Glomerular visceral epithelial cell (primary cell): ENCODE data around the gene USO1.
"Not testable (repeated sequence)": the region's sequence is repeated elsewhere in the genome, so short reads cannot be mapped to it uniquely, and the experiment has no call there.

Experiments used
- DNase-seq: peaks from one replicate; pipeline ENCODE4 v3.0.0-alpha.2; 2016; ENCODE audit errors: extremely low spot score

USO1 gene, protein sequence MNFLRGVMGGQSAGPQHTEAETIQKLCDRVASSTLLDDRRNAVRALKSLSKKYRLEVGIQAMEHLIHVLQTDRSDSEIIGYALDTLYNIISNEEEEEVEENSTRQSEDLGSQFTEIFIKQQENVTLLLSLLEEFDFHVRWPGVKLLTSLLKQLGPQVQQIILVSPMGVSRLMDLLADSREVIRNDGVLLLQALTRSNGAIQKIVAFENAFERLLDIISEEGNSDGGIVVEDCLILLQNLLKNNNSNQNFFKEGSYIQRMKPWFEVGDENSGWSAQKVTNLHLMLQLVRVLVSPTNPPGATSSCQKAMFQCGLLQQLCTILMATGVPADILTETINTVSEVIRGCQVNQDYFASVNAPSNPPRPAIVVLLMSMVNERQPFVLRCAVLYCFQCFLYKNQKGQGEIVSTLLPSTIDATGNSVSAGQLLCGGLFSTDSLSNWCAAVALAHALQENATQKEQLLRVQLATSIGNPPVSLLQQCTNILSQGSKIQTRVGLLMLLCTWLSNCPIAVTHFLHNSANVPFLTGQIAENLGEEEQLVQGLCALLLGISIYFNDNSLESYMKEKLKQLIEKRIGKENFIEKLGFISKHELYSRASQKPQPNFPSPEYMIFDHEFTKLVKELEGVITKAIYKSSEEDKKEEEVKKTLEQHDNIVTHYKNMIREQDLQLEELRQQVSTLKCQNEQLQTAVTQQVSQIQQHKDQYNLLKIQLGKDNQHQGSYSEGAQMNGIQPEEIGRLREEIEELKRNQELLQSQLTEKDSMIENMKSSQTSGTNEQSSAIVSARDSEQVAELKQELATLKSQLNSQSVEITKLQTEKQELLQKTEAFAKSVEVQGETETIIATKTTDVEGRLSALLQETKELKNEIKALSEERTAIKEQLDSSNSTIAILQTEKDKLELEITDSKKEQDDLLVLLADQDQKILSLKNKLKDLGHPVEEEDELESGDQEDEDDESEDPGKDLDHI

GRCh38 chr4:75724066-75724866 lies at the start of gene USO1:
Gene USO1, plus strand, starts transcription at chr4:75724577. Its CDS starts 243 bp downstream, at chr4:75724820.
- peak; percentile 99 for DNase-seq

DNA sequence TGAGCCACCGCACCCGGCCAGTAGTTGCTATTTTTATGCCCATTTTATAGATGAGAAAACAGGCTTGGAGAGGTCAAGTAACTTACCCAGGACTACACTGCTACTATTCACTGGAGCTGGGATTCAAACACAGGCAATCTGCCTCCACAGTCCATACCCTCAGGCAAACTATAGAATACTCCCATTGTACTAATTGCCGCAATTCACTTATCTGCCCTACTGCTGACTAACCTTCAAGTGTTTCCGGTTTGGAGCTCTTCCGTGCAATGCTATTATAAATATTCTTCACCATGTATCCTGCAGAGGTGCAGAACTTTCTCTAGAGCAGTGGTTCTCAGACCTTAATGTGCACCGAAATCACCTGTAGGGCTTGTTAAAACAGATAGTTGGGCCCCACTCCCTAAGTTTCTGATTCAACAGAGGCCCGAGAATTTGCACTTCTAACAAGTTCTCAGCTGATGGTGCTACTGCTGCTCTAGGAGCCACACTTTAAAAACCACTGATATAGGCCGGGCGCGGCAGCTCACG lies 49.3 kb upstream of the USO1 start:
- DNase-seq: no peak

DNA sequence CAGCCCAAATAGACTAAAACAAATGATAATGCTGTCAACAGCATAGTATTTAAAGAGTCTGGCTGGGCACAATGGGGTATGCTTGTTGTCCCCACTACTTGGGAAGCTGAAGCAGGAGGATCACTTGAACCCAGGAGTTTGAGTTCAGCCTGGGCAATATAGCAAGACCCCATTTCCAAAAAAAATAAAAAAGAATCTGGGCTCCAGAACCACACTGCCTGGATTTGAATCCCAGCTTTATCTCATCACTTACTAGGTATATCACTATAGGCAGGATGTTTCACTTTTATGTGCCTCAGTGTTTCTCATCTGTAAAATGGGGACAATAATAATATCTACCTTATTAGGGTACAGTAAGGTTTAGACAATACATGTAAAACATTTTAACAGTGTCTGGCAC lies 45.9 kb upstream of the USO1 start:
- DNase-seq: no peak

DNA sequence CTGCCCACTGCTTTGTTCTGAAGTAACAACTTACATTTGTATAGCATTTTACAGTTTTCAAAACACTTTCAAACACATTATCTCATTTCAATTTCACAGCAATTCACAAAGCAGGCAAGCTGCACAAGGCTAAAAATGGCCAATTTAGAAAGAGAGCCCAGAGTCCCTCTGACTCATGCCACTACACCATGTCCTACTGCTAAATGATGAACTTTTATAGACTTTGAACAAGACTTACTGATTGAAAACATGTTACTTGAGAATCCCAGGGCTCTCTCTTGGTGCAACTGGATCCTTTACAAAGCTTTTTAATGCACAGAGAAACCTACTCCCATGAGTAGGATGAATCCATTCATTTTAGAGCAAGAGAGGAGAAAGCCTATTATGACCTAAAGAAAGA lies 45.4 kb upstream of the USO1 start:
- no peak for DNase-seq

GRCh38 chr4:75679876-75680575 lies 44.4 kb upstream of the USO1 start:
- DNase-seq: no peak

DNA sequence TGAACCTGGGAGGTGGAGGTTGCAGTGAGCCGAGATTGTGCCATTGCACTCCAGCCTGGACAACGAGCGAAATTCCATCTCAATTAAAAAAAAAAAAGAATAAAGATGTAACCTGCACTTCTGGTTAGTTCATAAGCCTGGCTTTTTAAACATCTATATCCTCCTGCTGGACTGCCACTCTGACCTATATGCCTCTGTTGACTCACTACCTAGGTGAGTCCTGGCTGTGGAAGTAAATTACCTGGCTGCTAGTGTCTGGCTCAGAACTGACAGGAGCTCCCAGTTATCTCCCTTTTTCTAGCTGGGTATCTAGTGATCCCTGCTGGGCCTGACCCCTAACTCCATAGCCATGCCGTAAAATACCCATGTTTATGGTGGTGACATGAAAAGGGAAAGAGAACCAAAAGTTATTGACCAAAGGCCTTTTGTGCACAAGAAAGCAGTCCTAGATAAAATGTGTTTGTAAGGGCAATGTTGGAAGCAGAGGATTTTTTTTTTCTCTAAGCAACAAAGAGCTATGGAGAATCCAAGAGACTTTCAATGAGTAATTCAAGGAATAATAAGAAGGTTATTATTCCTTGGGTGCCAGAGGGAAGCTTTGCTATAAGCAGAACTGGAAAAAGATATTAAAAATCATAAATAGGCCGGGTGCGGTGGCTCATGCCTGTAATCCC lies 40.8 kb upstream of the USO1 start:
- DNase-seq: no peak

- no peak for DNase-seq
Observed at GRCh38 chr4:75685546-75686189, 38.7 kb upstream of the USO1 start.

DNA sequence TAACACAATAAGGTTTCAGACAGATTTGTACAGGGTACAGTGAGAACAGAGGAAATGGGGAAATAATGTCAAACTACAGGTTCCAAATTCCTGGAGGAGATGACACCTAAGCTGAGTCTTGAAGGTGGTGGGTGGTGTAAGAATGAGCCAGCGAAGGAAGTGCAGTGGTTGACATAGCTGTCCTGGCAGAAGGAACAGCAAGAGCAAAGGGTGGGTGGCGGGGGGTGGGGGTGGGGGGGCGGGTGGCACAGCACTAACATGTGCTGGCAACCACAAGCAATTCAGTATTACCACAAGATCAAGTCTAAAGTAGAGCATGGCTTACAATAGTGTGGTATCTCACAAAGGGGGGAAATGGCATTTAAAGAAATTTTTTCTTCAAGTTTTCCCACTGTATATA lies 38.0 kb upstream of the USO1 start:
- peak; percentile 28 for DNase-seq

DNA sequence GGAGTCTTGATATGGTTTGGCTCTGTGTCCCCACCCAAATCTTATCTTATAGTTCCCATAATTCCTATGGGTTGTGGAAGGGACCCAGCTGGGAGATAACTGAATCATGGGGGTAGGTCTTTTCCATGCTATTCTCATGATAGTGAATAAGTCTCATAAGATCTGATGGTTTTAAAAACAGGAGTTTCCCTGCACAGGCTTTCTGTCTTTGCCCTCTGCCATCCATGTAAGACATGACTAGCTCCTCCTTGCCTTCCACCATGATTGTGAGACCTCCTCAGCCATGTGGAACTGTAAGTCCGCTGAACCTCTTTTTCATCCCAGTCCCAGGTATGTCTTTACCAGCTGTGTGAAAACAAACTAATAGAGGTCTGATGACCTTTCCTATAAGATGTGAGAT lies 37.3 kb upstream of the USO1 start:
- DNase-seq: not testable (repeated sequence)

DNA sequence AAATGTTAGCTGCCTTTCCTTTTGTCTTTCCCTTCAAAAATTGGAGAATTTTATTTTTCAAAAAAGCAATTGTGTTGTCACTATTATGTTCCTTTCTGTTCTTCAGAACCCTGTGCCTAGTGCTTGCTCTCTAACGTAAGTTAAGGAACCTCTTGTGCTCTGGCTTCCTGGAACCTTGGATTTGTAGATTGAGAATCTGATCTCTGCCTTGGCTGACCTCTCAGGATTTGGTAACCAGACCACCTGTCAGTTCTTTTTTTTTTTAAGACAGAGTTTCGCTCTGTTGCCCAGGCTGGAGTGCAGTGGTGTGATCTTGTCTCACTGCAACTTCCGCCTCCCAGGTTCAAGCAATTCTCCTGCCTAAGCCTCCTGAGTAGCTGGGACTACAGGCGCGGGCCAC lies 32.3 kb upstream of the USO1 start:
- DNase-seq: not testable (repeated sequence)

- DNase-seq: no peak
Observed at GRCh38 chr4:75696071-75696470, 28.3 kb upstream of the USO1 start.

DNA sequence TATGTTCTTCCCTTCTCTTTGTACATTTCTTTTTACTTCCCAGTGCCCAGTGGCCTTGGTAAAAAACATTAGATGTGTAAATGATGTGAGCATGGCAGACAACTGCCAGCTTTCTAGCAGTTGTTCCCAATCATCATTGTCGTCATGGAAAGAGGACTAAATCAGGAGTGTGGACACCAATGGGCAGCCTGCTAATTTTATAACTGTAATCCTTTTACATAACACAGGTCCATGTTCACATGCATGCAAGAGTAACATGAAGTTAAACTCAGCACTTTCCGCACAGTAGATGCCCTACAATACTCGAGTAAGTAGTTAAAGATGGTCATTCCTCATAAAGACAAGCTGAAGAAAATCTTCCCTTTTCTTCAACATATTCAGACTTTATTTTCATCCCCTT lies 27.8 kb upstream of the USO1 start:
- DNase-seq: no peak

GRCh38 chr4:75698162-75698962 lies 26.0 kb upstream of the USO1 start:
- DNase-seq: no peak

GRCh38 chr4:75698963-75699228 lies 25.5 kb upstream of the USO1 start:
- DNase-seq: no peak

DNA sequence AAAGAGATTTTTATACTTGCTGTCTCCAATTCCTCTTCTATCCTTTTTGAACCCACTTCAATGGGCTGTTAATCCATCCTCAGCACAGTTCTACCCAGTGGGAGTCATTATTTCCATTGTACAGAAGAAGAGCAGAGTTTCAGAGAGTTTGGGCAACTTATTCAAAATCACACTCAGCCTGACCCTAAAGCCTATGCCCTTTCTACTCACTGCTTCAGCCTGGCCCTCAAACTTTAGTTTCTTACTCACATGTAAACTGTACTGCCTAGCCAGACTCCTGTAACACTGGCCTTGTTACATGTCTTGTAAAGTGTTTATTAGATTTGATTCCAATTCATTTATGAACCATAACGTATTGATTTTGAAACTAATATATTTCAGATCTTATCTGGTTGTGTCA lies 25.1 kb upstream of the USO1 start:
- no peak for DNase-seq

DNA sequence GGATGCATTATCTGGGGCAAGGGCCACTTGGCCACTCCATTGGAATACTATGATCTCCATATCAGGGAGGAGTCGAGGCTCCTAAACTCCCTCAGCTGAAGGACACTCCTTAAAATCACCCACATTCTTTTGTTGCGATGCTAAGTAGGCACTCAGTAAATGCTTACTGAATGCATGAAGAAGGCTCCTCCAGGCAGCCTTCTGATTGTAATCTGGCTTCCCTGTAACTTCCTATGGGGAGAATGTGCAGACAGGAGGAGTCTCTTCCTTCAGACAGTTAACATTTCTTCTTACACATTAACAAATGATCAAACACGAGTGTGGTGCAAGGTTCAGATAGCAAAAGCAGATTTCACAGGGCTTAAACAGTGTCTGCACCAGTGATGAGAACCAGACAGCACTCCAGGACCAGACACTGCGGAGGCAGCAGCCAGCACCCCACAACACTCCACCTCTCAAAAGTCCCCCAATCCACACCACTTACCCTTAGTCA lies 21.4 kb upstream of the USO1 start:
- no peak for DNase-seq

GRCh38 chr4:75705198-75705977 lies 19.0 kb upstream of the USO1 start:
- no peak for DNase-seq

DNA sequence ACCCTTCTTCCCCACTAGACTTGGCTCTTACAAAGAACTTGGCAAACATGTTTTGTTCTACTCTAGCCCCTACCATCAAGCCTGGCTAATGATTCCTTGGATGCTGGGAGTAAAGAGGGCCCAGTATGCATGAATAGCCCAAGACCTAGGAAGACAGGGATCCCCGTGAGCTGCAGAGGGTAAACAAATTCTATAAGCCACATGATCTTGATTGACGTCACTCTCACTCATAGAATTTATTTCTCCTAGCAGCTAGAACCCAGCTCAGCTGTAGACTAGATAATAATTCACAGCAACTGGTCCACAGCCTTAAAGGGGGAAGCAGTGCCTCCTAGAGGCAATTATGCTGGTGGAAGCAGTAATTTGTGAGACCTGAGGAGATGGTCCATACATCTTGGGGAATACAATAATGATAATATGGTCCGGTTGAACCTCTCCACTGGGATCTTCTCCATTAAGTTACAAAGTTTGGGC lies 16.1 kb upstream of the USO1 start:
- no peak for DNase-seq
